HG03103 (cell line): ENCODE results near the gene CBY2.

Experiments
- ATAC-seq: cut with Tn5 transposase; IDR thresholded peaks from one replicate; pipeline ENCODE4 v1.9.1; 2021; ENCODE audit warnings: low read depth; ENCODE audit not compliant: unreplicated experiment

The CBY2 gene

GRCh38 chr13:45700971-45701900 lies 884 bp upstream of the CBY2 start:
- peak; percentile 45 for ATAC-seq

GRCh38 chr13:45702869-45703391 lies 810 bp downstream of the CBY2 start:
- ATAC-seq, result no peak

GRCh38 chr13:45704211-45704739 lies 2.2 kb downstream of the CBY2 start:
- ATAC-seq, result no peak

GRCh38 chr13:45704854-45705695 lies 3.0 kb downstream of the CBY2 start:
- no peak for ATAC-seq

- no peak for ATAC-seq
These were observed 3.8 kb downstream of the CBY2 start for GRCh38 chr13:45705918-45706317.

- no peak for ATAC-seq
These were observed 5.5 kb downstream of the CBY2 start for GRCh38 chr13:45707516-45708100.

- no peak for ATAC-seq
These were observed 9.8 kb downstream of the CBY2 start for GRCh38 chr13:45711951-45712350.

- no peak for ATAC-seq
These were observed 11.1 kb downstream of the CBY2 start for GRCh38 chr13:45713106-45713690.

- no peak for ATAC-seq
These were observed 11.6 kb downstream of the CBY2 start for GRCh38 chr13:45713721-45714120.

GRCh38 chr13:45714170-45714569 lies 12.1 kb downstream of the CBY2 start:
- no peak for ATAC-seq

GRCh38 chr13:45715351-45715750 lies 13.2 kb downstream of the CBY2 start:
- no peak for ATAC-seq

- ATAC-seq, result no peak
These were observed 15.2 kb downstream of the CBY2 start for GRCh38 chr13:45717349-45717748.

GRCh38 chr13:45718063-45718462 lies 15.9 kb downstream of the CBY2 start:
- ATAC-seq, result no peak

GRCh38 chr13:45718992-45719391 lies 16.9 kb downstream of the CBY2 start:
- no peak for ATAC-seq

- no peak for ATAC-seq
These were observed 19.1 kb downstream of the CBY2 start for GRCh38 chr13:45721203-45721731.

- no peak for ATAC-seq
These were observed 21.7 kb downstream of the CBY2 start for GRCh38 chr13:45723798-45724197.

- ATAC-seq, result no peak
These were observed 26.6 kb downstream of the CBY2 start for GRCh38 chr13:45728759-45729158.

GRCh38 chr13:45731455-45731854 lies 29.3 kb downstream of the CBY2 start:
- ATAC-seq, result no peak

- ATAC-seq, result no peak
These were observed 30.8 kb downstream of the CBY2 start for GRCh38 chr13:45732916-45733315.

GRCh38 chr13:45733361-45733760 lies 31.2 kb downstream of the CBY2 start:
- ATAC-seq, result no peak
